B cell (primary cell): ENCODE data around the gene MAG. TPM values are rescaled to one million over a fixed set of nuclear protein-coding genes. Genes with fewer than 3 reads are reported as not detected.
A peak's percentile ranks its signal among the peaks of the same experiment; 100 is the strongest.

Source experiments
- ATAC-seq: fragments of 200-7000 bp; cut with Tn5 transposase; one replicate; pipeline ENCODE4 v1.10.0; 2021; ENCODE audit warnings: low read depth, mild to moderate bottlenecking, moderate number of reproducible peaks, moderate library complexity
- CTCF ChIA-PET: fragments of 350-600 bp; sonication (Branson Sonifier 250); formaldehyde crosslinking; loops from one replicate; lab custom pipeline; 2021; ENCODE audit warnings: antibody characterized with exemption, inconsistent platforms; lab: Charles Lee
- POLR2A ChIA-PET: fragments of 350-600 bp; sonication (Branson Sonifier 250); formaldehyde crosslinking; loops from one replicate; lab custom pipeline; 2021; ENCODE audit warnings: antibody characterized with exemption; lab: Charles Lee
- DNase-seq: peaks from one replicate; pipeline ENCODE4 v3.0.0; 2013
- H2AFZ ChIP-seq: 2 replicates; pipeline ENCODE4 v1.6.1; 2012; ENCODE audit warnings: mild to moderate bottlenecking, low read depth, low read length; ENCODE audit not compliant: insufficient read depth, poor library complexity, severe bottlenecking
- H3K27ac ChIP-seq, 2 donors: 1 replicate in 1 of 2; 2 replicates in 1 of 2; pipeline ENCODE4 v1.5.1; 2012 to 2013; ENCODE audit warnings: low read length in 2 of 2, mild to moderate bottlenecking in 2 of 2, moderate library complexity in 1 of 2
- H3K27me3 ChIP-seq, 4 experiments: fragments of 200-600 bp in 1 of 4; sonication (generic) in 1 of 4; replicated peaks in 1 of 4; 1 replicate in 2 of 4; 2 replicates in 2 of 4; pipeline versions ENCODE4 v1.6.1 to v1.7.0; 2013 to 2016; ENCODE audit warnings: low read length in 3 of 4, mild to moderate bottlenecking in 2 of 4, mixed read lengths in 1 of 4, moderate library complexity in 1 of 4; ENCODE audit not compliant: insufficient read depth in 4 of 4, control insufficient read depth in 3 of 4; ENCODE audit errors: control extremely low read depth in 1 of 4
- H3K36me3 ChIP-seq, 2 experiments: replicated peaks in 1 of 2; 1 replicate in 1 of 2; 2 replicates in 1 of 2; pipeline versions ENCODE4 v1.6.1 to v1.7.1; 2013; ENCODE audit warnings: low read length in 1 of 2; ENCODE audit not compliant: insufficient read depth in 2 of 2, control insufficient read depth in 1 of 2; ENCODE audit errors: control extremely low read depth in 1 of 2, extremely low read depth in 1 of 2
- H3K4me1 ChIP-seq, 2 donors: fragments of 200-600 bp in 1 of 2; sonication (generic) in 1 of 2; 1 replicate in 1 of 2; 2 replicates in 1 of 2; pipeline versions ENCODE4 v1.5.1 to v1.6.1; 2013 to 2017; ENCODE audit warnings: low read length in 2 of 2; ENCODE audit not compliant: control insufficient read depth in 2 of 2, insufficient read depth in 2 of 2
- H3K4me2 ChIP-seq: replicated peaks from 2 replicates; pipeline ENCODE3; 2012; ENCODE audit warnings: mild to moderate bottlenecking, low read depth, low read length; ENCODE audit not compliant: poor library complexity, severe bottlenecking
- H3K4me3 ChIP-seq, 5 experiments: fragments of 200-600 bp in 1 of 5; sonication (generic) in 1 of 5; 1 replicate in 3 of 5; 2 replicates in 2 of 5; pipeline versions ENCODE4 v1.5.1 to v1.7.0; 2011 to 2016; ENCODE audit warnings: low read length in 4 of 5, mild to moderate bottlenecking in 4 of 5, low read depth in 2 of 5, control low read depth in 1 of 5, moderate library complexity in 1 of 5; ENCODE audit not compliant: insufficient read depth in 1 of 5; ENCODE audit errors: control extremely low read depth in 1 of 5, extremely low read depth in 1 of 5
- H3K79me2 ChIP-seq: fragments of 200-600 bp; sonication (generic); one replicate; pipeline ENCODE4 v1.6.0; 2016; ENCODE audit warnings: low read length; ENCODE audit not compliant: control insufficient read depth, insufficient read depth
- H3K9ac ChIP-seq: fragments of 200-600 bp; sonication (generic); 2 replicates; pipeline ENCODE4 v1.6.1; 2017; ENCODE audit warnings: mild to moderate bottlenecking, low read length, moderate library complexity
- H3K9me3 ChIP-seq, 3 donors: one replicate each; pipeline versions ENCODE4 v1.6.1 to v1.7.1; 2013; ENCODE audit warnings: low read length in 2 of 3; ENCODE audit not compliant: control insufficient read depth in 2 of 3, insufficient read depth in 1 of 3; ENCODE audit errors: control extremely low read depth in 1 of 3
- H4K20me1 ChIP-seq: 2 replicates; pipeline ENCODE4 v1.6.0; 2012; ENCODE audit warnings: mild to moderate bottlenecking, low read length; ENCODE audit not compliant: insufficient read depth, control insufficient read depth, poor library complexity, severe bottlenecking
- H3K27ac Mint-ChIP-seq: one replicate; pipeline ENCODE4 v1.8.0; 2021; ENCODE audit warnings: mixed read lengths
- H3K27me3 Mint-ChIP-seq: one replicate; pipeline ENCODE4 v1.8.0; 2021; ENCODE audit warnings: mixed read lengths
- H3K4me1 Mint-ChIP-seq: one replicate; pipeline ENCODE4 v1.8.0; 2021; ENCODE audit warnings: mixed read lengths
- H3K4me3 Mint-ChIP-seq: one replicate; pipeline ENCODE4 v1.8.0; 2021; ENCODE audit warnings: mixed read lengths
- H3K9me3 Mint-ChIP-seq: one replicate; pipeline ENCODE4 v1.8.0; 2022; ENCODE audit warnings: mixed read lengths; ENCODE audit not compliant: insufficient read depth
- CTCF ChIP-seq: fragments of 200-600 bp; IDR thresholded peaks from one replicate; pipeline ENCODE4 v1.8.0; 2022; ENCODE audit warnings: antibody characterized with exemption, mild to moderate bottlenecking
- EZH2 ChIP-seq: IDR thresholded peaks from 2 replicates; pipeline ENCODE4 v1.6.1; 2012; ENCODE audit warnings: borderline replicate concordance, low read depth, mild to moderate bottlenecking, moderate library complexity, low read length; ENCODE audit not compliant: insufficient read depth, poor library complexity, severe bottlenecking
- WGBS: methylation state at CpG from one replicate; pipeline ENCODE4 v1.1.5; 2013; ENCODE audit warnings: missing lambda C conversion rate; ENCODE audit not compliant: insufficient coverage; 5-methylcytosine and 5-hydroxymethylcytosine counted together
- intact Hi-C: fragments of 100-400 bp; cut with micrococcal nuclease; formaldehyde crosslinking; loops from one replicate; pipeline ENCODE4 v1.10.0; 2022
- polyA plus RNA-seq: library from polyadenylated mRNA; depleted of rRNA; stranded (reverse); fragments of >200 nt; gene quantifications from 2 replicates; pipeline ENCODE4 v1.2.3, GENCODE V29; 2012
- total RNA-seq, 2 donors: library from RNA; stranded (reverse); fragments of 120-200 nt in 1 of 2; gene quantifications; 1 replicate in 1 of 2; 2 replicates in 1 of 2; pipeline versions ENCODE4 v1.2.3 to v1.2.4, GENCODE V29; 2013 to 2022

MAG gene
- total and polyA plus RNA-seq, 2 donors (not counting 1 experiment from before 2014, with no cell fraction given) = 0.12 to 0.58 TPM

DNA sequence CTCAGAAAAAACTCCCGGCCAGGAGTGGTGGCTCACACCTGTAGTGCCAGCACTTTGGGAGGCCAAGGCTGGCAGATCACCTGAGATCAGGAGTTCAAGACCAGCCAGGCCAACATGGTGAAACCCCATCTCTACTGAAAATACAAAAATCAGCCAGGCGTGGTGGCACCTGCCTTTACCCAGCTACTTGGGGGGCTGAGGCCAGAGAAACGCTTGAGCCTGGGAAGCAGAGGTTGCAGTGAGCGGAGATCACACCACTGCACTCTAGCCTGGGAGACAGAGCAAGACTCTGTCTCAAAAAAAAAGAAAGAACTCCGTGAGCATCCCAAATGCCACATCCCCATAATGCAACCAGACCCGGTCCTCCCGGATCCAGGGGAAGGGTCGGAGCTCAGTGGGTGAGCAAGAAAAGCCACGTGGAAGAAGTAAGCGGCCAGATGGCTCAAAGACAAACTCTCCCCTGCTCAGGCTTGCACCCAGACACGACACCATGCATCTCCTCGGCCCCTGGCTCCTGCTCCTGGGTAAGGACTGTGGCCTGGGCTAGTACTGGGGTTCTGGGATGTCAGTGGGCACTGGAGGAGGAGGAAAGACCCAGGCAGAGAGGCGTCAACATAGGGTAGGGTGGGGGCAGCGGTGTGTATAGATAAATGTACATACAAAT, 39.7 kb downstream of the MAG start:
- ATAC-seq (no peak), DNase-seq (peak; percentile 35)
- peaks cover 0 to 62% of the 10 kb centered on the region in 2 experiments for H3K36me3 ChIP-seq
- H3K9ac ChIP-seq = peak overlapping the region; percentile 86
- TF ChIP-seq CTCF = no peak
- TF ChIP-seq EZH2 = no peak
- peaks cover 68 to 86% of the 10 kb centered on the region in 2 donors for H3K4me1 ChIP-seq
- Mint-ChIP-seq H3K4me1 (peaks cover 79% of the 10 kb centered on the region), H3K27me3 (no peaks in the 10 kb centered on the region), H3K4me3 (peak overlapping the region; percentile 93), H3K9me3 (no peaks in the 10 kb centered on the region), H3K27ac (peak overlapping the region; percentile 96)
- ChIA-PET CTCF (interaction anchor here (0.9 to 6.4 kb wide), 8 partner anchors 12 to 179 kb away, joined by 3 to 35 read pairs (median 12); partner anchors contain the start of gene FFAR1), POLR2A (interaction anchor here (0.8 to 7.6 kb wide), 7 partner anchors 8 to 191 kb away, joined by 3 to 106 read pairs (median 4); partner anchors contain the start of gene FFAR1)
- H2AFZ ChIP-seq = no peak overlapping the region
- peaks cover 99% of the 10 kb centered on the region for H3K79me2 ChIP-seq
- H3K9me3 ChIP-seq = no peaks in the 10 kb centered on the region
- H3K27ac ChIP-seq = peak overlapping the region; percentile 67 to 75
- H3K27me3 ChIP-seq = no peaks in the 10 kb centered on the region
- intact Hi-C loops = loop anchor here (2.0 to 5.0 kb wide), 2 partner anchors 15 to 34 kb away; no protein-coding TSS in a partner anchor
- H3K4me3 ChIP-seq = peak overlapping the region; percentile 83 to 100 (median 89)
- WGBS = 14% methylated on average over 3 of the region's 14 CpGs
- peak overlapping the region; percentile 87 for H3K4me2 ChIP-seq
- peaks cover 68% of the 10 kb centered on the region for H4K20me1 ChIP-seq

DNA sequence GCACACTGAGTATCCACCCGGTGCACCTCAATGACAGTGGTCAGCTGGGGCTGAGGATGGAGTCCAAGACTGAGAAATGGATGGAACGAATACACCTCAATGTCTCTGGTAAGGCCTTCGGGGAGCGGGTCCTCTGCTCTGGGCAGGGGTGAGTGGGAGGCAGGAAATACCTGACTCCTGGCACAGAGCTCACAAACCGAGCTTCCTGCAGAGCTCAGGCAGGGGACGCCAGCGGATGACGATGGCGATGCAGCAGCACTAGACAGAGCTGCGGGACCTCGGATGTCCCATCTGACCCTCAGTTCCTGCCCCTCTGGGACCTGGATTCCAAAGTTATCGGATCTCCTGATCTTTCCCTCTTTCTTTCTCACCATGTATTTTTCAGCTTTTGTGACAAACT, 40.9 kb downstream of the MAG start:
- no peaks in the 10 kb centered on the region for H3K9me3 ChIP-seq
- H3K4me2 ChIP-seq = peak overlapping the region; percentile 87
- Mint-ChIP-seq H3K27me3 (no peaks in the 10 kb centered on the region), H3K4me3 (peak overlapping the region; percentile 81), H3K9me3 (no peaks in the 10 kb centered on the region), H3K4me1 (peaks cover 82% of the 10 kb centered on the region), H3K27ac (peak overlapping the region; percentile 96)
- peak overlapping the region; percentile 59 to 75 for H3K27ac ChIP-seq
- peaks cover 99% of the 10 kb centered on the region for H3K79me2 ChIP-seq
- WGBS = 9% methylated on average over 11 of the region's 12 CpGs
- H3K9ac ChIP-seq = peak overlapping the region; percentile 86
- peaks cover 80% of the 10 kb centered on the region for H4K20me1 ChIP-seq
- peaks cover 3 to 72% of the 10 kb centered on the region in 2 experiments for H3K36me3 ChIP-seq
- peak; percentile 51 for DNase-seq
- intact Hi-C loops = loop anchor here (5.0 kb wide), 1 partner anchor 36 kb away; no protein-coding TSS in a partner anchor
- no peaks in the 10 kb centered on the region for H3K27me3 ChIP-seq
- ATAC-seq = no peak
- TF ChIP-seq CTCF (no peak), EZH2 (no peak)
- peak overlapping the region; percentile 57 to 100 (median 88) for H3K4me3 ChIP-seq
- ChIA-PET POLR2A (interaction anchor here (1.0 to 7.6 kb wide), 4 partner anchors 9 to 16 kb away, joined by 6 to 106 read pairs (median 11); partner anchors contain the start of gene FFAR1), CTCF (interaction anchor here (0.6 to 6.4 kb wide), 15 partner anchors 9 to 191 kb away, joined by 3 to 35 read pairs (median 6); partner anchors contain the start of genes FFAR1 and USF2)
- peaks cover 68 to 86% of the 10 kb centered on the region in 2 donors for H3K4me1 ChIP-seq
- no peak overlapping the region for H2AFZ ChIP-seq
